ENCODE results near the gene CCDC24.

- TF ChIP-seq USF2 (IDR thresholded peaks at IDR 0.05; ENCODE audit: low read depth, low read length) (no peak), CTCF (conservative IDR thresholded peaks at IDR 0.05; ENCODE audit: low read depth, low read length) (no peak), POLR2A (IDR thresholded peaks at IDR 0.05; ENCODE audit: low read depth, low read length) (no peak), BHLHE40 (IDR thresholded peaks at IDR 0.05; ENCODE audit: low read depth, low read length) (no peak), RFX5 (IDR thresholded peaks at IDR 0.05; ENCODE audit: low read depth, low read length) (no peak), FOS (IDR thresholded peaks at IDR 0.05; ENCODE audit: low read depth, low read length) (no peak), ELK1 (IDR thresholded peaks at IDR 0.05; ENCODE audit: borderline replicate concordance, low read depth, low read length) (no peak), MAZ (IDR thresholded peaks at IDR 0.05; ENCODE audit: borderline replicate concordance, low read depth, low read length) (no peak), RAD21 (IDR thresholded peaks at IDR 0.05; ENCODE audit: low read length) (no peak), RCOR1 (IDR thresholded peaks at IDR 0.05; ENCODE audit: insufficient replicate concordance, low read length) (no peak), SMC3 (IDR thresholded peaks at IDR 0.05; ENCODE audit: low read depth, low read length) (no peak), MAFK (IDR thresholded peaks at IDR 0.05; ENCODE audit: low read depth, low read length) (no peak), MXI1 (IDR thresholded peaks at IDR 0.05; ENCODE audit: borderline replicate concordance, low read depth, low read length) (no peak)
Measured at GRCh38 chr1:43953361-43953760, 38.0 kb upstream of the CCDC24 start.
